Measurements from ENCODE around the gene PEX12.
"Not testable (repeated sequence)": the region's sequence is repeated elsewhere in the genome, so short reads cannot be mapped to it uniquely, and the experiment has no call there.

PEX12 gene

DNA sequence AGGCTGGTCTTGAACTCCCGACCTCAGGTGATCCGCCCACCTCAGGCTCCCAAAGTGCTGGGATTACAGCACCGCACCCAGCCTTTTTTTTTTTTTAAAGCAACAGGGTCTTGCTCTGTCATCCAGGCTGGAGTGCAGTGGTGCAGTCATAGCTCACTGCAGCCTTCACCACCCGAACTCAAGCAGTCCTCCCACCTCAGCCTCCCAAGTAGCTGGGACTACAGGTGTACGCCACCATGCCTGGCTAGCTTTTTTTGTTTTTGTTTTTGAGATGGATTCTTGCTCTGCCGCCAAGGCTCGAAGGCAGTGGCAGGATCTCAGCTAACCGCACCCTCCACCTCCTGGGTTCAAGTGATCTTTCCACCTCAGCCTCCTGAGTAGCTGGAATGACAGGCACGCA is 43.0 kb downstream of the PEX12 start:
- not testable (repeated sequence) for DNase-seq

DNA sequence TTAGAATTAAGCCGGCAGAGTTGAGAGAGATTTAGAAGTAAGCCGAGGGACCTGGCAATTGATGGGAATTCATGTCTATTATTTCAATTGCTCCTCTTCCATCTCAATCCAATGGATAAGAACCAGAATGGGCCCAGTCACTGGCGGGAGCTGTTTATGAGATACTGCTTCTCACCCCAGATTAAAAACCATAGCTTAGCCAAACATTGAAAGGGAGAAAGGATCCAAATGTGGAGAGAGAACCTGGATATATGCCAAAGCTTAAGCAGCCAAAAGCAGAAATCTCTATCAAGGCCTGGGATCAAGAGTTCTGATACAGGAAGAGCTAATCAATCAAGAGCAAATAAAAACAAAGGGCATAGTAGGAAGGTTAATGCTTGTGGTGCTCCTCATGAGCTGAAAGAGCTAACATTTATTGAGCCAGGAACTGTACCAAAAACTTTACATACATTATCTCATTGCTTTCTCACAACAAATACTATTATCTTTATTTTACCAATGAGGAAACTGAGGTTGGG is 43.7 kb downstream of the PEX12 start:
- no peak for DNase-seq

DNA sequence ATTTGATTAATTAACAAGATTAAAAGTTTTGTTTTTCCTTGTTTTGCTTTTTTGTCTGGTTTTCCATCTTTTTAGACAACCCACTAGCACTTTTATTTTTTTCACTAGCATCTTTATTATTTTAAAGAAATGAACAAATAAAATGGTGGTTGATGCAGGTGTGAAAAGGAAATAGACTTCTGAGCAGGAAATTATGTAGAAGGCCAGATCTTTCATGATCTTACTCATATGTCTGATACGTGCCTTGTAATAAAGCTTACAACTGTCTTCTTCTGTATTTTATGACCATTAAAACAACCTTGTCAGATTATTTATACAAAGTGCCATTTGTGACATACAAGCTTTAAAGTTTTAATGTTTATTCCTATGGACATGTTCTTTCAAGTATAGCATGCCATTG is 47.2 kb downstream of the PEX12 start:
- no peak for DNase-seq

DNA sequence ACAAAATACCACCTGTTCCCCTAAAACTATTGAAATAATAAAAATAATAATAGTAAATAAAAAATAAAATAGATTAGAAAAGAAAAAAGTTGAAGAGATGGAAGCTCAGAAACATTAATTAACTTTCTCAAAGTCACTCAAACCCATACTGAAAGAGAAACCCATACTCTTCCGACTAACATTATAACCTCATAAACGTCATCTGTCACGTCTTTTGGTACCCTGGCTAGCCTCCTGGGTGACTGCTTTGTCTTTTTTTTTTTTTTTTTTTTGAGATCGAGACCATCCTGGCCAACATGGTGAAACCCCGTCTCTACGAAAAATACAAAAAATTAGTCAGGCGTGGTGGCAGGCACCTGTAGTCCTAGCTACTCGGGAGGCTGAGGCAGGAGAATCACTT is 48.5 kb downstream of the PEX12 start:
- no peak for DNase-seq

DNA sequence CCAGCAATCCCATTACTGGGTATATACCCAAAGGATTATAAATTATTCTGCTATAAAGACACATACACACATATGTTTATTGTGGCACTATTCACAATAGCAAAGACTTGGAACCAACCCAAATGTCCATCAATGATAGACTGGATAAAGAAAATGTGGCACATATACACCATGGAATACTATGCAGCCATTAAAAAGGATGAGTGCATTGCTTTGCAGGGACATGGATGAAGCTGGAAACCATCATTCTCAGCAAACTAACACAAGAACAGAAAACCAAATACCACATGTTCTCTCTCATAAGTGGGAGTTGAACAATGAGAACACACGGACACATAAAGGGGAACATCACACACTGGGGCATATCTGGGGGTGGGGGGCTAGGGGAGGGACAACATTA is 49.0 kb downstream of the PEX12 start:
- not testable (repeated sequence) for DNase-seq
